COLO829 (cell line): ENCODE measurements around the gene SLC25A33.
"Not testable (repeated sequence)": the region's sequence is repeated elsewhere in the genome, so short reads cannot be mapped to it uniquely, and the experiment has no call there.

ENCODE experiments used
- DNase-seq: peaks from one replicate; pipeline ENCODE4 v3.0.0; 2012; ENCODE audit warnings: low spot score

Gene SLC25A33

GRCh38 chr1:9539829-9540550, 725 bp downstream of the SLC25A33 start:
- DNase-seq = peak; percentile 31

DNA sequence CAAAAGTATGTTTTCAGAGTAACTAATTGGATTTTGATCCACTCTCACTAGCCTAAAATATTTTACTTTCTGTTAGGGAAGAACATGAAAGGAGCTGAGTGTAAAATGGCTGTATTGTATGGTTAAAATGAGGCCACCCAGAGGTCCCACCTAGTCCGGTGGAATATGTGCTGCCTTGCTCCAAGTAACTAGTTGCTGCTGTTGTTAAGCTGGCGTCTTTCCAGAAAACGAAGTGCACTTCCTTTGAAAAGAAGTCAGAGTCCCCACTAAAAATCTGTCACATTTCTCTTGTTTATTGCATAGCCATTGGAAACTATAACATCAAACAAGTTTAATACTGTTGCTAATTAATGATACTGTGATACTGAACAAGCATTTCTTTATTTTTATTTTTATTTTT, 3.2 kb downstream of the SLC25A33 start:
- peak; percentile 29 for DNase-seq

GRCh38 chr1:9544926-9545325, 5.7 kb downstream of the SLC25A33 start:
- DNase-seq = no peak

DNA sequence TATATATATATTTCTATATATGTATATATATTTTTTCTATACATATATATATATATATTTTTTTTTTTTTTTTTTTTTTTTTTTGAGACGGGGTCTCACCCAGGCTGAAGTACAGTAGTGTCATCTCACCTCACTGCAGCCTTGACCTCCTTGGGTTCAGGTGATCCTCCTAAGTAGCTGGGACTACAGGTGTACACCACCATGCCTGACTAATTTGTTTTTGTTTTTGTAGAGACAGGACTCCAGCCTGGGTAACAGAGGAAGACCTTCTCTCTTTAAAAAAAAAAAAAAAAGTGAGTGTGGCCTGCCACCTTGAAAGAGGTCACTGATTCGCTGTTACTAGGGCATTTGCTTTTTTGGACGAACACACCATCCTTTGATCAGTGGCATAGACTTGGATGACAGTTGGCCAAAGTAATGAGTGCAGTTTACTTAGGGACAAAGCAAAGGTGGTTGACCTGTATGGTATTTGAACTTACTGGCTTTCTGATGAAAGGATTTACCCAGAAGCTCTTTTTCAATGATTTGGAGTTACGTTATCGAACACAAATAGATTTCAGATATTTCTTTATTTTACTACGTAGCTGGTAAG, 10.8 kb downstream of the SLC25A33 start:
- DNase-seq = no peak

DNA sequence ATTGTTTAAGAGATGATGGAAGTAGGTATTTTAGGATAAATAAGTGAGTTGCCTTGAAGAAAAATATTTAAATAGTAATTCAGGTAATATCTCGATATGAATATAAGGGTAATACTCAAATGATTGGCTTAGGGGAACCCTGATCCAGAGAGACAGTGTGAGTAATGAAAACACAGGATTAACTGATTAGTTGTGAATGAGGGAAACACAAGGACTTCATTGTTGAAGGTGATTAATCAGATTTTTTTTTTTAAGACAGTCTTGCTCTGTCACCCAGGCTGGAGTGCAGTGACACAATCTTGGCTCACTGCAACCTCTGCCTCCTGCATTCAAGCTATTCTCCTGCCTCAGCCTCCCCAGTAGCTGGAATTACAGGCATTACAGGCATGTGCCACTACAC, 12.7 kb downstream of the SLC25A33 start:
- DNase-seq = peak; percentile 18

GRCh38 chr1:9553736-9554144, 14.5 kb downstream of the SLC25A33 start:
- no peak for DNase-seq

GRCh38 chr1:9555942-9556341, 16.7 kb downstream of the SLC25A33 start:
- no peak for DNase-seq

- no peak for DNase-seq
Observed at GRCh38 chr1:9557624-9558023, 18.4 kb downstream of the SLC25A33 start.

DNA sequence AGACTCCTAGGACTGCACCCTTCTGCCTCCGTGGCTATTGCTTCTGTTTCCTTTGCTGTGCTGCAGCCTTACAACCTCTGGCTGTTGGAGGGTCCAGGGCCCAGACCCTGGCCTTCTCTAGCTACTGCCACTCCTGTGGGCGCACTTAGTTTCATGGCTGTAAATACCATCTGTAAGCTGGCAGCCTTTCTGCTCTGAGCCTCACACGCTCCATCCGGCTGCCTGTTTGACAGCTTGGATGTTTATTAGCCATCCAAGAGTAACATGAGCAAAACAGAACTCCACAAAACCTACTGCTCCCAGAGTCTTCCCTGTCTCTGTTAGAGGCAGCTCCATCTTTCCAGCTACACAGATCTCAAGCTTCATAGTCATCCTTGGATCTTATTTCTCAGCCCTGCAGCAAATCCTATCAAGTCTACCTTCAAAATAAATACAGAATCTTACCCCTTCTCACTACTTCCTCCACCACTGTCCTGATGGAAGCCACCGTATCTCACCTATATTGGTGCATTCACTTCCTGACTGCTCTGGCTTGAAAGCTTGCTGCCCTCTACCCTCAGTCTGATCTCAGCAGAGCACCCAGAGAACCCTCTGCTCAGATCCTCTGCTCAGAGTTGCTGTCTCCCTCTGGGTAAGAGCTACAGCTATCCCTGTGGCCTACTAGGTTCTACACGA, 19.1 kb downstream of the SLC25A33 start:
- no peak for DNase-seq

- no peak for DNase-seq
Observed at GRCh38 chr1:9558946-9559545, 19.8 kb downstream of the SLC25A33 start.

DNA sequence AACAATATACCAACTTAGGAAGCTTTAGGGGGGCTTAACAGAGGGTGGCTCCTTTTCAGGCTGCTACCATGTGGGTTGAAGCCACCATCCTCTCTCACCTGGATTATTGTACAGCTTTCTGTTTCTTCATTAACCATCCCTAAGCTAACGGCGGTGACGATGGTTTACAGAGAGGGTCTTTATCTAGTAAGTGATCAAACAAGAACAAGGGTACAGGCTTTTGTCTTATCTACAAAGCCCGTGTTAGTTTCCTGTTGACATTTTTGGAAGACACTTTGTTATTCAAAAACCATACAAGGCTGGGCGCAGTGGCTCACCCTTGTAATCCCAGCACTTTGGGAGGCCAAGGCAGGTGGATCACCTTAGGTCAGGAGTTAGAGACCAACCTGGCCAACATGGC, 20.4 kb downstream of the SLC25A33 start:
- no peak for DNase-seq

GRCh38 chr1:9560090-9560489, 20.8 kb downstream of the SLC25A33 start:
- DNase-seq = not testable (repeated sequence)

GRCh38 chr1:9561429-9561828, 22.2 kb downstream of the SLC25A33 start:
- DNase-seq = peak; percentile 76

DNA sequence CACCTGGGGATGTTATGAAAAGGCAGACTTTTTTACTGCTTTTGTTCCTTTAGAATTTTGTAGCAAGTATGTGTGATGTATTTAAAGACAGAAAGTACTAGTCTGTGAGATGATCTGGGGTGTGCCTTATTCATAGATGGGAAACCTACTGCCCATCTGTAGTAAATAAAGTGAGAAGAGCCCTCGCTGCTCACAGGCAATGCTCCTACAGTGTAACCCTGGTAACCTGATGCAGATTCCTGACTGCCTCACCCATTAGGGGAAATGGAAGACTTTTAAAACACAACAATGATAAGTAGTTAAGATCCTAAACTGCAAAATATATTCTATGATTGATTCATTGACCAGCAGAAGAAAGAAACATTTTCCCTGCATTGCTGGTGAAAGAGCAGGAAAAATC, 30.0 kb downstream of the SLC25A33 start:
- no peak for DNase-seq

GRCh38 chr1:9570886-9571529, 31.7 kb downstream of the SLC25A33 start:
- not testable (repeated sequence) for DNase-seq

DNA sequence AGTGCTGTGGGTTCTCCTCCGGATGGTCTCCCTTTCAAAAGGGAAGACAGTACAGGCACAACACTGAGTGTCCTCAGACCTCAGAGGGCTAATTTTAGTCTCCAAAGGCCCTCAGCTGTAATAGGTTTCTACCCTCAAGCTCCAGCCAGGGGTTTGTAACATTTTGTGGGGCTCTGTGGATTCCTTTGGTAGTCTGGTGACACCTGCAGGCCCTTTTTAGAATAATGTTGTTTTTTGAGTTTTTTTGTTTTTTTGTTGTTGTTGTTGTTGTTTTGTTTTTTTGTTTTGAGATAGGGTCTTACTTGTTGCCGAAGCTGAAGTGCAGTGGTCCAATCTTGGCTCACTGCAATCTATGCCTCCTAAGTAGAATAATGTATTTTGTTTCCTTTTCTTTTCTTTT, 34.5 kb downstream of the SLC25A33 start:
- no peak for DNase-seq

DNA sequence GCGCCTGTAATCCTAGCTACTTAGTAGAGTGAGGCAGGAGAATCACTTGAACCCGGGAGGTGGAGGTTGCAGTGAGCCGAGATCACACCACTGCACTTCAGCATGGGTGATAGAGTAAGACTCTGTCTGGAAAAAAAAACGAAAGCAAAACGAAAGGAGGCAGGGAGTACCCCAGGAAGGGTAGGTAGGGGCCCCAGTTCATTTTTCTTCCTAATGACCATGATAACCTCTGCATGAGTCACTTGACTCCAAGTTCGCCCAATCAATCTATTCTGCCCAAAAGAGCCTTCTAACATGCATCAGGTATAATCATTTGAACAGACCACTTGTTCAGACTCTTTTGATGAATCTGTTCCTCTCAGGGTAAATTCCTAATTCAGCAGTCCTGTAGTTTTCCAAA, 36.2 kb downstream of the SLC25A33 start:
- no peak for DNase-seq

DNA sequence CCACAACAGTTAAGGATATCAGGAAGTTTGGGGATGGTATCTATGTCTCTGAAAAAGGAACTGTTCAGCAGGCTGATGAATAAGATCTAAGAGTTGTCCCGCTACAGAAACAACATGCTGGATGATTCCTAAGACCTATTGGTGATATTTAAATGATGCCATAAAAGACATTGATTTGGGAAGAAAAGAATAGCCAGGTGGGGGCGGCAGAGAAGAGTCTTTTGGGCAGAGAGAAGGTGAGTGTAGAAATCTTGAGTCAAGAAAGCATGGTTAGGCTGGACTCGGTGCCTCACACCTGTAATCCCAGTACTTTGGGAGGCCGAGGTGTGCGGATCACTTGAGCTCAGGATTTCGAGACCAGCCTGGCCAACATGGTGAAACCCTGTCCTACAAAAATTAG, 37.6 kb downstream of the SLC25A33 start:
- no peak for DNase-seq

- DNase-seq = no peak
Observed at GRCh38 chr1:9577423-9577822, 38.2 kb downstream of the SLC25A33 start.

DNA sequence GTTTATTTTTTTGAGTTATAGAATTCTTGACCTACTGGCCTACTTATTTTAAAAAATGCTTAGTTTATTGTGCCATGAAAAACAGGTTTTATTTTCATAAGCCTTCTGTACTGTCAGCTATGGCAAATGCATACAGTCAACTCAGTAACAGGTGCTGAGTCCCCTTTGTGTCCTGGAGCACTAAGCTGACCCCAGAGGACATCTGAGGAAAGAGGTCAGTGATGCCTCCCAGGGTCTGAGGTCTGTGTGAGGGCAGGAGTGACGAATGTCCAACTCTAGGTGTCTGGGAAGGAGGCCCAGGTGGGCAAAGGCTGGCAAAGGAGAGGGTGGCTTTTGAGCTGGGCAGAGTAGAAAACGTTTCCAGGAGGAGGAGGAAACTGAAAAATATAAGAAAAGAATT, 41.7 kb downstream of the SLC25A33 start:
- no peak for DNase-seq

DNA sequence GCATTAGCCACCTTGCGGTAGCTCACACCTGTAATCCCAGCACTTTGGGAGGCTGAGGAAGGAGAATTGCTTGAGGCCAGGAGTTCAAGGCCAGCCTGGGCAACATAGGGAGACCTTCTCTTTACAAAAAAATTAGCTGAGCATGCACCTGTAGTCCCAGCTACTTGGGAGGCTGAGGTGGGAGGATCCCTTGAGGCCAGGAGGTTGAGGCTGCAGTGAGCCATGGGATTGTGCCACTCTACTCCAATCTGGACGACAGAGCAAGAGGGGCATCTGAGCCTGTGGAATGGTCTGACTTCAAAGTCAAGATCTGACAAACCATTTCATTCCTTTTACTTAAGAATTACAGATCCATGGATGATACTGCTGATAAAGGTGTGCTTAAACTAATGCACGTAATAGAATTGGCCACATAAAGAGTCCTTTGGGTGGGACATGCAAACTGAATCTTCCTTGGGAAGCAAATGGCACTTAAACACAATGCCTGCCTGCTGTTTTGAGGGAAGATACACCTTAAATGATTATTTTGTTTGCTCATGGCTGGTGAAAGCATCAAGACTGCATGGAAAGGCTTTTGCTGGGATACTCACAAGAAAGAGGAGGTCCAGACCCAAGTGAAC, 47.0 kb downstream of the SLC25A33 start:
- DNase-seq = no peak

GRCh38 chr1:9588551-9589143, 49.4 kb downstream of the SLC25A33 start, which contains the start of gene TMEM201:
TSS of gene TMEM201 (plus strand) at chr1:9588911. CDS start at chr1:9588931, 20 bp downstream.
- DNase-seq = peak; percentile 74
